GM12878 (cell line): Measurements from ENCODE around the gene ARHGEF7. TPM values are rescaled to one million over a fixed set of nuclear protein-coding genes. Genes with fewer than 3 reads are reported as not detected.

Experiments
- ATAC-seq: fragments of 200-7000 bp; cut with Tn5 transposase; 3 replicates; pipeline ENCODE4 v1.9.1; 2020; ENCODE audit warnings: mild to moderate bottlenecking, moderate library complexity
- BruUV-seq: library from RNA; stranded (reverse); fragments of 400-500 nt; replicated peaks from 2 replicates; lab custom pipeline; 2021; lab: Mats Ljungman, UMichigan
- CTCF ChIA-PET: fragments of 300-600 bp; sonication (Branson Sonifier 250); formaldehyde crosslinking; extraction: SDS; loops from one replicate; lab custom pipeline; 2021; ENCODE audit warnings: inconsistent platforms; lab: Yijun Ruan, JAX
- POLR2A ChIA-PET: fragments of 350-600 bp; formaldehyde crosslinking; extraction: SDS; loops from one replicate; lab custom pipeline; 2021; ENCODE audit warnings: inconsistent platforms; lab: Charles Lee
- RAD21 ChIA-PET: fragments of 300-600 bp; sonication (Branson Sonifier 250); formaldehyde crosslinking; loops from one replicate; lab custom pipeline; 2023; ENCODE audit warnings: antibody characterized with exemption; ENCODE audit not compliant: unreplicated experiment; lab: Charles Lee
- SMC1A ChIA-PET: fragments of 300-600 bp; sonication (Branson Sonifier 250); formaldehyde crosslinking; loops from one replicate; lab custom pipeline; 2023; ENCODE audit not compliant: unreplicated experiment, uncharacterized antibody; lab: Charles Lee
- DNase-seq: peaks from one replicate; pipeline ENCODE4 v3.0.0-alpha.2; 2011; ENCODE audit warnings: low read depth, low spot score
- FAIRE-seq: peaks from 3 replicates; lab custom pipeline; 2011; peaks lifted over from hg19 to GRCh38; lab: Jason Lieb, UNC
- H2AFZ ChIP-seq: 2 replicates; pipeline ENCODE4 v1.6.0; 2011; ENCODE audit warnings: low read depth, low read length, control low read depth; ENCODE audit not compliant: control insufficient read depth
- H3K27ac ChIP-seq: 2 replicates; pipeline ENCODE4 v1.5.1; 2011; ENCODE audit warnings: control low read depth; ENCODE audit not compliant: control insufficient read depth, insufficient read depth
- H3K27me3 ChIP-seq, 2 experiments: replicated peaks in 1 of 2; 2 replicates each; pipeline versions ENCODE4 v1.6.0 to v1.6.1; 2011; ENCODE audit warnings: low read length in 1 of 2; ENCODE audit not compliant: control insufficient read depth in 2 of 2, insufficient read depth in 2 of 2
- H3K36me3 ChIP-seq, 2 experiments: 2 replicates each; pipeline ENCODE4 v1.5.1; 2011; ENCODE audit warnings: low read length in 1 of 2; ENCODE audit not compliant: control insufficient read depth in 2 of 2, insufficient read depth in 2 of 2
- H3K4me1 ChIP-seq: 2 replicates; pipeline ENCODE4 v1.6.1; 2011; ENCODE audit warnings: mild to moderate bottlenecking, low read length, moderate library complexity, mixed read lengths; ENCODE audit not compliant: control insufficient read depth, insufficient read depth
- H3K4me2 ChIP-seq: 2 replicates; pipeline ENCODE4 v1.6.0; 2011; ENCODE audit warnings: control low read depth; ENCODE audit not compliant: control insufficient read depth, insufficient read depth
- H3K4me3 ChIP-seq: fragments of 200-600 bp; sonication (generic); 2 replicates; pipeline ENCODE4 v1.5.1; 2016
- H3K79me2 ChIP-seq: 2 replicates; pipeline ENCODE4 v1.6.0; 2011; ENCODE audit warnings: low read length; ENCODE audit not compliant: control insufficient read depth, insufficient read depth
- H3K9ac ChIP-seq: 2 replicates; pipeline ENCODE4 v1.8.0; 2011; ENCODE audit warnings: low read length, control low read depth, mixed read lengths; ENCODE audit not compliant: control insufficient read depth, insufficient read depth
- H3K9me3 ChIP-seq: replicated peaks from 3 replicates; pipeline ENCODE4 v1.5.1; 2011; ENCODE audit warnings: mild to moderate bottlenecking, low read length; ENCODE audit not compliant: control insufficient read depth, insufficient read depth
- H4K20me1 ChIP-seq: 2 replicates; pipeline ENCODE4 v1.6.0; 2011; ENCODE audit not compliant: control insufficient read depth, insufficient read depth
- ATF7 ChIP-seq: fragments of 450-650 bp; IDR thresholded peaks from 2 replicates; pipeline ENCODE4 v1.6.1; 2016; ENCODE audit warnings: low read depth, mild to moderate bottlenecking
- BACH1 ChIP-seq: fragments of 450-650 bp; IDR thresholded peaks from 2 replicates; pipeline ENCODE4 v1.6.1; 2017; ENCODE audit warnings: mild to moderate bottlenecking, borderline replicate concordance
- BCL3 ChIP-seq: IDR thresholded peaks from 2 replicates; pipeline ENCODE4 v1.6.1; 2011; ENCODE audit warnings: borderline replicate concordance, low read depth, mild to moderate bottlenecking, moderate library complexity, low read length; ENCODE audit not compliant: insufficient read depth, poor library complexity, severe bottlenecking
- EZH2 ChIP-seq: IDR thresholded peaks from 2 replicates; pipeline ENCODE4 v1.6.1; 2012; ENCODE audit warnings: low read depth, mild to moderate bottlenecking, control low read depth, inconsistent platforms, low read length, borderline replicate concordance; ENCODE audit not compliant: control insufficient read depth
- GATAD2B ChIP-seq: fragments of 450-650 bp; conservative IDR thresholded peaks from 2 replicates; pipeline ENCODE4 v1.6.1; 2017; ENCODE audit warnings: low read depth, mild to moderate bottlenecking, moderate library complexity
- MTA2 ChIP-seq: fragments of 450-650 bp; IDR thresholded peaks from 2 replicates; pipeline ENCODE4 v1.6.1; 2016; ENCODE audit warnings: low read depth, mild to moderate bottlenecking, moderate library complexity
- NR2F1 ChIP-seq: fragments of 450-650 bp; conservative IDR thresholded peaks from 2 replicates; pipeline ENCODE4 v1.6.1; 2017; ENCODE audit warnings: mild to moderate bottlenecking
- NRF1 ChIP-seq: conservative IDR thresholded peaks from 2 replicates; pipeline ENCODE4 v1.6.1; 2011; ENCODE audit warnings: mild to moderate bottlenecking, low read depth, low read length, improper control_type of control experiment
- POLR2AphosphoS2 ChIP-seq: IDR thresholded peaks from 2 replicates; pipeline ENCODE4 v1.6.1; 2011; ENCODE audit warnings: low read depth, mild to moderate bottlenecking, low read length, improper control_type of control experiment, moderate library complexity
- SKIL ChIP-seq: fragments of 450-650 bp; IDR thresholded peaks from 2 replicates; pipeline ENCODE4 v1.6.1; 2017; ENCODE audit warnings: mild to moderate bottlenecking, low read depth, inconsistent platforms; ENCODE audit not compliant: poor library complexity, severe bottlenecking
- USF1 ChIP-seq: IDR thresholded peaks from 2 replicates; pipeline ENCODE4 v1.6.1; 2011; ENCODE audit warnings: borderline replicate concordance, low read depth, mild to moderate bottlenecking, moderate library complexity, mixed read lengths, low read length; ENCODE audit not compliant: insufficient read depth; ENCODE audit errors: extremely low read length
- WGBS: methylation state at CpG from one replicate; pipeline ENCODE4 v1.1.6; 2016; ENCODE audit warnings: low lambda C conversion rate; ENCODE audit not compliant: insufficient replicate concordance, insufficient coverage; ENCODE audit errors: missing lambda C conversion rate; 5-methylcytosine and 5-hydroxymethylcytosine counted together
- in situ Hi-C: fragments of 300-500 bp; cut with MboI; formaldehyde crosslinking; loops from 9 replicates; pipeline ENCODE4 v1.14.3; 2018; ENCODE audit warnings: mixed read lengths
- intact Hi-C: fragments of 100-400 bp; cut with micrococcal nuclease; formaldehyde crosslinking; loops from one replicate; pipeline ENCODE4 v1.14.2; 2022; ENCODE audit not compliant: unreplicated experiment
- polyA plus RNA-seq, 11 experiments: library from polyadenylated mRNA; depleted of rRNA in 4 of 11; unstranded in 6 of 11; stranded (reverse) in 5 of 11; fragments of >200 nt; fragmentation: Nextera tagmentation in 4 of 11; fragmentation: Illumina TruSeq in 1 of 11; extraction: Ambion mirVana in 4 of 11; extraction: Trizol in 1 of 11; gene quantifications; 1 replicate in 1 of 11; 2 replicates in 10 of 11; pipeline versions ENCODE4 v1.2.1 to v1.2.3, GENCODE V29; 2011 to 2016; ENCODE audit warnings: inconsistent platforms in 2 of 11, missing spikeins in 2 of 11, low read depth in 1 of 11
- total RNA-seq, 4 experiments: library from RNA; depleted of rRNA in 3 of 4; stranded (reverse); fragments of >200 nt in 3 of 4; fragmentation: Illumina TruSeq in 1 of 4; extraction: Trizol in 1 of 4; gene quantifications; 2 replicates each; pipeline versions ENCODE4 v1.2.1 to v1.2.3, GENCODE V29; 2013 to 2021

ARHGEF7 gene
- total and polyA plus RNA-seq, 10 of the 15 experiments (the other 5 are each of a cell fraction or from before 2014, with no cell fraction given), result 4.7 to 65.5 (median 36.6) TPM

- Histone ChIP-seq H3K4me1 (no peaks in the 10 kb centered on the region), H2AFZ (no peak overlapping the region), H3K27me3 (no peaks in the 10 kb centered on the region), H3K4me3 (no peak overlapping the region), H3K9me3 (no peaks in the 10 kb centered on the region), H4K20me1 (no peaks in the 10 kb centered on the region), H3K4me2 (no peak overlapping the region), H3K36me3 (peaks cover 22 to 43% of the 10 kb centered on the region in 2 experiments; a peak in 3 of 4 replicates), H3K27ac (no peak overlapping the region), H3K79me2 (no peaks in the 10 kb centered on the region), H3K9ac (no peak overlapping the region)
- no peak for TF ChIP-seq BACH1
- TF ChIP-seq NR2F1, result no peak
- no peak for TF ChIP-seq ATF7
- no peak for TF ChIP-seq MTA2
- TF ChIP-seq NRF1, result no peak
- no peak for TF ChIP-seq EZH2
- DNase-seq (no peak), FAIRE-seq (no peak), ATAC-seq (no peak)
- ChIA-PET CTCF (interaction anchor here (0.7 kb wide), 1 partner anchor 205 kb away, joined by 3 read pairs; no protein-coding TSS in a partner anchor), SMC1A (no interaction called here), RAD21 (no interaction called here), POLR2A (no interaction called here)
- WGBS, result 98% methylated on average over 17 of the region's 17 CpGs
- no TSS peak for BruUV-seq
- in situ Hi-C loops (no loop called here), intact Hi-C loops (no loop called here)
Measured at GRCh38 chr13:111278743-111279652, 163.9 kb downstream of the ARHGEF7 start.

GRCh38 chr13:111280226-111280625 lies 165.1 kb downstream of the ARHGEF7 start:
- intact Hi-C loops (no loop called here), in situ Hi-C loops (no loop called here)
- no peak for ATAC-seq
- Histone ChIP-seq H3K4me3 (no peak overlapping the region), H3K36me3 (peaks cover 23 to 44% of the 10 kb centered on the region in 2 experiments; a peak in 3 of 4 replicates), H3K4me1 (no peaks in the 10 kb centered on the region), H3K27me3 (no peaks in the 10 kb centered on the region), H3K27ac (no peak overlapping the region), H3K79me2 (no peaks in the 10 kb centered on the region), H3K9me3 (no peaks in the 10 kb centered on the region), H4K20me1 (no peaks in the 10 kb centered on the region), H3K9ac (no peak overlapping the region), H3K4me2 (no peak overlapping the region), H2AFZ (no peak overlapping the region)
- FAIRE-seq, result no peak
- DNase-seq, result no peak
- ChIA-PET POLR2A (no interaction called here), SMC1A (no interaction called here), CTCF (no interaction called here), RAD21 (interaction anchor here (0.7 kb wide), 1 partner anchor 122 kb away, joined by 3 read pairs; no protein-coding TSS in a partner anchor)
- WGBS, result 93% methylated on average over 12 of the region's 12 CpGs
- no TSS peak for BruUV-seq
- no peak for TF ChIP-seq SKIL
- no peak for TF ChIP-seq GATAD2B
- no peak for TF ChIP-seq BCL3
- no peak for TF ChIP-seq USF1
- no peak for TF ChIP-seq POLR2AphosphoS2
